GM19468 (cell line): ENCODE data around the gene RNF144B.

Experiments used
- ATAC-seq: cut with Tn5 transposase; IDR thresholded peaks from one replicate; pipeline ENCODE4 v1.9.1; 2021; ENCODE audit warnings: mild to moderate bottlenecking, moderate library complexity, moderate number of reproducible peaks; ENCODE audit not compliant: unreplicated experiment; ENCODE audit errors: extremely low read depth

RNF144B gene

GRCh38 chr6:18501663-18502013 is 114.5 kb downstream of the RNF144B start:
- no peak for ATAC-seq

DNA sequence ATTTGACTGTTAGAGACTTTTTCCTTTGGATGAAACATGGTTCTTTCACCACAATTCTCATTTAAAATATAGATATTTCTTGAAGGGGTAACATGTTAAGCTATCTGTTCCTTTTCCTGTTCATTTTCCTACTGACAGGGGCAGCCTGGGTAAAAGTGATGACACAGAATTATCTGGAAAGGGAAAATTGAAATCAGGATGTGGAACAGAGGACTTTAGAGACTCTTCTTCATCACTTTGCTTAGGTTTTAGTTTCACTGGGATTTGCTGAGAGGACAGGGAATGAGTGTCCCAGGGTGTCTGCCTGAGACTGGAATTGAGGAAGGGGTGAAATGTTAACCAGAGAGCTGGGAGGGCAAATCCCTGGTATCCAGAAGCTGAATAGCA is 116.0 kb downstream of the RNF144B start:
- no peak for ATAC-seq

GRCh38 chr6:18503593-18504231 is 116.6 kb downstream of the RNF144B start:
- ATAC-seq = peak; percentile 41

- ATAC-seq = no peak
Observed at GRCh38 chr6:18504232-18504596, 117.1 kb downstream of the RNF144B start.

GRCh38 chr6:18506382-18507017 is 119.3 kb downstream of the RNF144B start:
- ATAC-seq = no peak

DNA sequence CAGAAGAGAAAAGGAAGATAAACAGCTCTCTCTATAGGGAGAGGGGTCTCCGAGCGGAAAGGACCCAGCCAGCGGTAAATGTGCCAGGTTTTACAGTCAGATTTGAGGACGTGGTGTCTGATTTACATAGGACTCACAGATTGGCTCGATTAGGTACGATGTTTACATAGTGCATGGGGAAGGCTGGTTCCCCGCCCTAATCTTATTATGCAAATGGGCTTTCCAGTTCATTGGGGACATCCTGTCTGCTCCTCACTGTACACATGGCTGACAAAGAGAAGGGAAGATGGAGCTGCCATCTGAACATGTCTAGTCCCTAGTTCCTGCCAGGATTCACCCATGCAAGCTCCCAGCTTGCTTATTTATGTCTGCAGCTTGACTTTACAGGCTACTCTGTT is 119.9 kb downstream of the RNF144B start:
- no peak for ATAC-seq

- ATAC-seq = no peak
Observed at GRCh38 chr6:18507561-18507960, 120.4 kb downstream of the RNF144B start.

GRCh38 chr6:18509871-18510643 is 122.9 kb downstream of the RNF144B start:
- ATAC-seq = no peak

DNA sequence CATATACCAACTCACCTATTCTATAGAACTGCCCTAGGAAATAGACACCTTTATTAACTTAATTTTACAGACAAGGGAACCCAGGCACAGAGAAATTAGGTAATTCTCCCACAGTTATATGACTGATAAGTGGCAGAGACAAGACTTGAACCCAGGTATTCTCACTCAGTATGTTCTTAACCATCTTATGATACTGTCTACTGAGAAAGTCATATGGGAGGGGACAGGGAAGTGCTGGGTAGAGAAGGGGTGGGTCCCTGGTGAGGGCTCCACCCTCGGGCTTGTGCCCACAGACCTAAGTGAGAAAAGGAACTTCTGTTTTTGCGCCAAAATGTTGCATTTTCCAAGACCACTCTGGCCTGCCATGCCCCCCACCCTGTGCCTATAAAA is 123.5 kb downstream of the RNF144B start:
- no peak for ATAC-seq

- ATAC-seq = no peak
Observed at GRCh38 chr6:18511211-18511610, 124.1 kb downstream of the RNF144B start.

DNA sequence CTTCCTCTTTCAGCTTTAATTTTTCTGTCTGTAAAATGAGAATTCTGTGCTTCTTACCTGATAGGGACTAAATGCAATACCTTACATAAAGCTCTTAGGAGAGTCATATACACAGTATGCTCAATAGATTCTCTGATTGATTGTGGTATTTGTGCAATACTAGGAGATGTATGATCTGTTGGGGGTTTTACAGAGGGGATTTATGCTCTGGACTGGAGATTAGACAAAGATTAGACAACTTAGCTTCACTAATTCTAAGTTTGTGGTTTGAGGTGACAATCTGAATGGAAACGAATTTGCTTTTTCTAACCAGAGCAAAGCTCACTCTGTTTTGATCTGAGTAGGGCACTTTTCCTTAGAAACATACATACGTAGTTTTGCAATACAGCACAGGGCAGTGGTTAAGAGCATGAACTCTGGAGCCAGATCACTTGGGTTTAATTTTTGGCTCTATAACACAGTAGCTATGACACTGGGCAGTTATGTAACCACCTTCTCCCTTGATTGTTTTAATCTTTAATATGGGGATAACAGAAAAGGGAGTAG is 126.2 kb downstream of the RNF144B start:
- no peak for ATAC-seq

DNA sequence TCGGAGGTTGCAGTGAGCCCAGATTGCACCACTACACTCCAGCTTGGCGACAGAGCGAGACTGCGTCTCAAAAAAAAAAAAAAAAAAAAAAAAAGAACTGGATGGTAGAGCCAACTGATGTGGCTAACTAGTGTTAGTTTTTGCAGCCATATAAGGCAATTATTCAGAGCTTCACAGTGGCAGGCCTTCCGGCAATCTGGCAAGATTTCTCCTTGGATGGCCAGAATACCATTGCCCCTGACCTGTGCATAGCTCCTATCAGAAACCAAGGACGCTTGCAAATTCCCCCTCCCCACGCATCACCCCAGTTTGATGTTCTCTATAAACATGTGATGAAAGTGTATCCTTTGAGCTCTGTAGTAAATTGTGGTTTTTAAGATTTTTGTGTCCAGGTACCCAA is 127.0 kb downstream of the RNF144B start:
- no peak for ATAC-seq

DNA sequence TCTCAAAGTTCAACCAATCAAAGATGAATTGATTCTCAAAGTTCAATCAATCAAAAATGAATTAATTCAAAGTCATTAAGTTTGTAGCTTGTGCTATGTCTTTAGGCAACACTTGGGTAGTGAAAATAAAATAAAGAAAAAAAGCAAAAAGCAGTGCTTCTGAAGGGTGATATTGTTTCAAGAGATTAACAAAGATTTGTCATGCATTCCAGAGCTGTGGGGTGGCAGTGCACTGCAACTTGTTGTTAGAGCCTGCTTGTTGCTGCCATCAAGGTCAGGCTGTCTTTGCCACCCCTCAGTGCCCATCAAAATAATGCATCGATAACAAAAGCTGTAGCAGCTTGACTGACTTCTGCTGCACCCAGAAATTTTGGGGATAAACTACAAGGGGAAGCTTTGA is 128.6 kb downstream of the RNF144B start:
- no peak for ATAC-seq
